H1 (cell line): ENCODE results near the gene UBB. TPM values are rescaled to one million over a fixed set of nuclear protein-coding genes. Genes with fewer than 3 reads are reported as not detected.

Experiments
- CTCF ChIA-PET: fragments of 300-600 bp; sonication (Branson Sonifier 250); formaldehyde crosslinking; loops from one replicate; lab custom pipeline; 2021; ENCODE audit not compliant: partially characterized antibody; lab: Charles Lee
- POLR2A ChIA-PET: fragments of 300-600 bp; sonication (Branson Sonifier 250); formaldehyde crosslinking; loops from one replicate; lab custom pipeline; 2021; ENCODE audit warnings: inconsistent platforms; ENCODE audit not compliant: partially characterized antibody; lab: Charles Lee
- DNase-seq, 2 experiments: peaks; one replicate each; pipeline versions ENCODE4 v3.0.0 to v3.0.0-alpha.2; 2010 to 2022; ENCODE audit warnings: low spot score in 2 of 2, low read depth in 1 of 2, mixed read lengths in 1 of 2
- FAIRE-seq: peaks from 2 replicates; lab custom pipeline; 2011; peaks lifted over from hg19 to GRCh38; lab: Jason Lieb, UNC
- H2AFZ ChIP-seq: 2 replicates; pipeline ENCODE4 v1.8.1; 2012; ENCODE audit warnings: low read length, inconsistent platforms
- H2AK5ac ChIP-seq: 2 replicates; pipeline ENCODE4 v1.6.1; 2013; ENCODE audit warnings: low read depth, low read length
- H2BK120ac ChIP-seq: replicated peaks from 2 replicates; pipeline ENCODE3; 2013; ENCODE audit warnings: low read depth, low read length, inconsistent platforms
- H2BK12ac ChIP-seq: 2 replicates; pipeline ENCODE4 v1.6.1; 2013; ENCODE audit warnings: low read depth, low read length
- H2BK15ac ChIP-seq: 2 replicates; pipeline ENCODE4 v1.6.1; 2013; ENCODE audit warnings: low read length
- H2BK20ac ChIP-seq: 2 replicates; pipeline ENCODE4 v1.6.1; 2013; ENCODE audit warnings: low read length
- H2BK5ac ChIP-seq: 2 replicates; pipeline ENCODE4 v1.6.1; 2013; ENCODE audit warnings: low read depth, low read length
- H3K14ac ChIP-seq: 2 replicates; pipeline ENCODE4 v1.6.1; 2013; ENCODE audit warnings: inconsistent platforms; ENCODE audit not compliant: insufficient read length
- H3K18ac ChIP-seq: 2 replicates; pipeline ENCODE4 v1.6.1; 2013; ENCODE audit warnings: low read length; ENCODE audit errors: extremely low read depth
- H3K23ac ChIP-seq: 2 replicates; pipeline ENCODE4 v1.6.1; 2013; ENCODE audit warnings: inconsistent platforms; ENCODE audit not compliant: insufficient read length
- H3K23me2 ChIP-seq: 2 replicates; pipeline ENCODE4 v1.6.1; 2013; ENCODE audit warnings: low read depth, low read length
- H3K27ac ChIP-seq: 2 replicates; pipeline ENCODE4 v1.6.1; 2011; ENCODE audit warnings: low read depth, low read length, inconsistent platforms
- H3K27me3 ChIP-seq, 4 experiments: replicated peaks in 1 of 4; 1 replicate in 1 of 4; 2 replicates in 3 of 4; pipeline versions ENCODE4 v1.6.1 to v1.8.1; 2011 to 2013; ENCODE audit warnings: low read length in 3 of 4, mild to moderate bottlenecking in 3 of 4, inconsistent platforms in 2 of 4, mixed read lengths in 2 of 4, moderate library complexity in 1 of 4; ENCODE audit not compliant: control insufficient read depth in 3 of 4, insufficient read depth in 3 of 4; ENCODE audit errors: extremely low read depth in 1 of 4
- H3K36me3 ChIP-seq, 4 experiments: 2 replicates each; pipeline versions ENCODE4 v1.6.1 to v1.8.1; 2011 to 2013; ENCODE audit warnings: mild to moderate bottlenecking in 4 of 4, low read length in 3 of 4, moderate library complexity in 2 of 4, control low read depth in 1 of 4, inconsistent platforms in 1 of 4; ENCODE audit not compliant: insufficient read depth in 4 of 4, control insufficient read depth in 2 of 4
- H3K4ac ChIP-seq: replicated peaks from 2 replicates; pipeline ENCODE3; 2013; ENCODE audit warnings: low read length, low read depth, mixed read lengths, inconsistent platforms; ENCODE audit not compliant: insufficient read length
- H3K4me1 ChIP-seq, 4 experiments: replicated peaks in 1 of 4; 1 replicate in 1 of 4; 2 replicates in 3 of 4; pipeline versions ENCODE4 v1.6.1 to v1.8.1; 2011 to 2013; ENCODE audit warnings: low read length in 3 of 4, inconsistent platforms in 2 of 4, mixed read lengths in 1 of 4; ENCODE audit not compliant: insufficient read depth in 4 of 4, control insufficient read depth in 3 of 4
- H3K4me2 ChIP-seq, 2 experiments: 2 replicates each; pipeline versions ENCODE4 v1.6.1 to v1.8.1; 2011 to 2013; ENCODE audit warnings: low read depth in 2 of 2, low read length in 2 of 2, control low read depth in 1 of 2, inconsistent platforms in 1 of 2, mild to moderate bottlenecking in 1 of 2; ENCODE audit not compliant: insufficient read depth in 1 of 2
- H3K4me3 ChIP-seq, 4 experiments: fragments of 200-600, 300-600 bp in 1 of 4; sonication (generic), shearing (Covaris generic), sonication (Bioruptor Twin) in 1 of 4; 2 replicates each; pipeline versions ENCODE4 v1.5.1 to v1.8.1; 2011 to 2016; ENCODE audit warnings: low read length in 4 of 4, low read depth in 3 of 4, control low read depth in 2 of 4, inconsistent platforms in 2 of 4, mild to moderate bottlenecking in 2 of 4, mixed read lengths in 1 of 4, moderate library complexity in 1 of 4; ENCODE audit not compliant: insufficient read depth in 2 of 4; ENCODE audit errors: extremely low read depth in 1 of 4
- H3K56ac ChIP-seq: replicated peaks from 2 replicates; pipeline ENCODE3; 2013; ENCODE audit warnings: low read depth, mild to moderate bottlenecking, mixed read lengths, low read length, inconsistent platforms; ENCODE audit not compliant: insufficient read length
- H3K79me1 ChIP-seq: 2 replicates; pipeline ENCODE4 v1.6.1; 2013; ENCODE audit warnings: low read depth, low read length, control low read depth
- H3K79me2 ChIP-seq, 2 experiments: 2 replicates each; pipeline versions ENCODE4 v1.6.1 to v1.8.1; 2012 to 2013; ENCODE audit warnings: low read length in 2 of 2, mild to moderate bottlenecking in 2 of 2, inconsistent platforms in 1 of 2; ENCODE audit not compliant: insufficient read depth in 2 of 2, control insufficient read depth in 1 of 2
- H3K9ac ChIP-seq, 4 experiments: replicated peaks in 1 of 4; 1 replicate in 1 of 4; 2 replicates in 3 of 4; pipeline versions ENCODE4 v1.6.1 to v1.8.1; 2011 to 2013; ENCODE audit warnings: low read depth in 3 of 4, low read length in 3 of 4, control low read depth in 2 of 4, mild to moderate bottlenecking in 2 of 4, moderate library complexity in 2 of 4, inconsistent platforms in 1 of 4; ENCODE audit errors: extremely low read depth in 1 of 4
- H3K9me3 ChIP-seq, 2 experiments: 2 replicates each; pipeline versions ENCODE4 v1.6.1 to v1.8.1; 2012 to 2013; ENCODE audit warnings: mild to moderate bottlenecking in 2 of 2, moderate library complexity in 2 of 2, control low read depth in 1 of 2, inconsistent platforms in 1 of 2, low read depth in 1 of 2, low read length in 1 of 2, mixed read lengths in 1 of 2; ENCODE audit not compliant: insufficient read depth in 2 of 2
- H4K20me1 ChIP-seq, 2 experiments: replicated peaks in 1 of 2; 2 replicates each; pipeline versions ENCODE3 to v1.8.1; 2011 to 2013; ENCODE audit warnings: inconsistent platforms in 2 of 2, low read length in 2 of 2, mild to moderate bottlenecking in 1 of 2; ENCODE audit not compliant: insufficient read depth in 2 of 2, control insufficient read depth in 1 of 2
- H4K5ac ChIP-seq: 2 replicates; pipeline ENCODE4 v1.6.1; 2013; ENCODE audit warnings: low read length, low read depth, mixed read lengths, inconsistent platforms; ENCODE audit not compliant: insufficient read length
- H4K8ac ChIP-seq: 2 replicates; pipeline ENCODE4 v1.8.0; 2013; ENCODE audit warnings: mild to moderate bottlenecking, moderate library complexity, low read length, inconsistent platforms; ENCODE audit not compliant: insufficient read depth; ENCODE audit errors: extremely low read depth
- H4K91ac ChIP-seq: replicated peaks from 2 replicates; pipeline ENCODE3; 2013; ENCODE audit warnings: low read length, mixed read lengths, inconsistent platforms; ENCODE audit not compliant: insufficient read length
- JUN ChIP-seq: IDR thresholded peaks from 2 replicates; pipeline ENCODE4 v1.6.1; 2011; ENCODE audit warnings: low read depth, mild to moderate bottlenecking, improper control_type of control experiment, low read length
- RBBP5 ChIP-seq: IDR thresholded peaks from 2 replicates; pipeline ENCODE4 v1.7.1; 2012; ENCODE audit warnings: low read depth, mild to moderate bottlenecking, inconsistent platforms, low read length, moderate library complexity, borderline replicate concordance
- SP1 ChIP-seq: IDR thresholded peaks from 2 replicates; pipeline ENCODE4 v1.6.1; 2011; ENCODE audit warnings: low read depth, low read length
- WGBS, 2 experiments: shearing (Covaris generic) in 1 of 2; methylation state at CpG; one replicate each; pipeline versions ENCODE4 v1.1.6 to v1.1.7; 2013 to 2015; ENCODE audit warnings: low lambda C conversion rate in 2 of 2, mixed read lengths in 2 of 2, inconsistent platforms in 1 of 2, low coverage in 1 of 2, missing lambda C conversion rate in 1 of 2; ENCODE audit not compliant: insufficient replicate concordance in 2 of 2, insufficient coverage in 1 of 2, insufficient read length in 1 of 2; ENCODE audit errors: extremely low coverage in 1 of 2, missing lambda C conversion rate in 1 of 2; 5-methylcytosine and 5-hydroxymethylcytosine counted together
- polyA plus RNA-seq, 7 experiments: library from polyadenylated mRNA; depleted of rRNA in 3 of 7; stranded (reverse) in 5 of 7; unstranded in 2 of 7; fragments of >200 nt in 5 of 7; fragments of 200-250 nt in 2 of 7; gene quantifications; 1 replicate in 5 of 7; 2 replicates in 1 of 7; 4 replicates in 1 of 7; pipeline versions ENCODE4 v1.2.1 to v1.2.3, GENCODE V29; 2011 to 2013; ENCODE audit warnings: missing spikeins in 2 of 7, mixed read lengths in 2 of 7
- total RNA-seq: library from RNA; stranded (reverse); fragmentation: NEBNext Ultra II Directional; extraction: Animal tissue kit (Norgen Biotek cat#: 25700); gene quantifications from 2 replicates; pipeline ENCODE4 v1.2.1, GENCODE V29; 2021

Gene UBB
- total and polyA plus RNA-seq, 2 of the 8 experiments (the other 6 are each of a cell fraction or from before 2014, with no cell fraction given), result 1,597 to 1,605 TPM

- no peak overlapping the region for H2BK12ac ChIP-seq
- no peak overlapping the region for H3K14ac ChIP-seq
- peak overlapping the region; percentile 59 for H2BK120ac ChIP-seq
- no peak overlapping the region for H4K5ac ChIP-seq
- H4K20me1 ChIP-seq, result no peaks in the 10 kb centered on the region
- no peak overlapping the region for H3K4ac ChIP-seq
- H3K27me3 ChIP-seq, result no peaks in the 10 kb centered on the region
- peaks cover 2% of the 10 kb centered on the region; the same call in 1 of the 2 replicates for H3K23me2 ChIP-seq
- H2AK5ac ChIP-seq, result no peak overlapping the region
- FAIRE-seq, result no peak
- H3K79me2 ChIP-seq, result no peaks in the 10 kb centered on the region
- no peaks in the 10 kb centered on the region for H3K9me3 ChIP-seq
- peak overlapping the region; percentile 75; the same call in 1 of the 2 replicates for H2BK5ac ChIP-seq
- peaks cover 4 to 7% (median 4%) of the 10 kb centered on the region in 4 experiments; a peak in 4 of 7 replicates for H3K4me1 ChIP-seq
- 46% methylated on average over 9 of the region's 14 CpGs; no CpG with 5 or more reads in 1 of the 2 experiments for WGBS, 2 experiments
- H3K18ac ChIP-seq, result peak overlapping the region; percentile 83
- peak overlapping the region; percentile 68 for H3K27ac ChIP-seq
- peak overlapping the region in 2 of 4 experiments; percentile 25 to 57; a peak in 2 of 7 replicates for H3K9ac ChIP-seq
- no peak overlapping the region for H2BK20ac ChIP-seq
- peak overlapping the region in 2 of 4 experiments; percentile 23 to 52; a peak in 4 of 8 replicates for H3K4me3 ChIP-seq
- POLR2A ChIA-PET, result interaction anchor here (0.8 to 3.7 kb wide), 11 partner anchors 12 to 57 kb away, joined by 3 to 40 read pairs (median 6); partner anchors contain the start of genes CENPV and UBB
- H3K36me3 ChIP-seq, result no peaks in the 10 kb centered on the region
- H2BK15ac ChIP-seq, result peak overlapping the region; percentile 31; the same call in 1 of the 2 replicates
- no peak overlapping the region for H2AFZ ChIP-seq
- TF ChIP-seq JUN, result no peak
- no peak for TF ChIP-seq RBBP5
- 0 out of 2 replicates have a peak, but pooled peaks have one; percentile 11 for TF ChIP-seq SP1
- TF ChIP-seq, all 59 proteins: peak for 1
- H3K56ac ChIP-seq, result no peak overlapping the region
- CTCF ChIA-PET, result interaction anchor here (0.6 to 2.2 kb wide), 6 partner anchors 11 to 45 kb away, joined by 3 to 10 read pairs (median 6); no protein-coding TSS in a partner anchor
- H3K4me2 ChIP-seq, result peak overlapping the region; percentile 65 to 69
- H3K23ac ChIP-seq, result no peak overlapping the region
- peak in 1 of 2 experiments; percentile 69 for DNase-seq
- no peak overlapping the region for H4K8ac ChIP-seq
- H3K79me1 ChIP-seq, result no peaks in the 10 kb centered on the region
- H4K91ac ChIP-seq, result no peak overlapping the region
These were observed 27.2 kb downstream of the UBB start for GRCh38 chr17:16407911-16408588.
